Esophagus squamous epithelium (tissue), 4 donors: Measurements from ENCODE around the gene DPH2.

Experiments
- POLR2A ChIP-seq, 4 donors: fragments of 450-650 bp; IDR thresholded peaks; one replicate each; pipeline ENCODE4 v1.6.1; 2017; ENCODE audit warnings: antibody characterized with exemption in 4 of 4, mild to moderate bottlenecking in 4 of 4, moderate library complexity in 3 of 4
- TF ChIP-seq, protein P1 (sequence below), 6 experiments: fragments of 450-650 bp in 4 of 6; fragments of 200-600 bp in 2 of 6; sonication (generic) in 2 of 6; IDR thresholded peaks; one replicate each; pipeline ENCODE4 v1.5.1; 2016 to 2019; ENCODE audit warnings: antibody characterized with exemption in 6 of 6, mild to moderate bottlenecking in 4 of 6, moderate library complexity in 4 of 6

DNA sequence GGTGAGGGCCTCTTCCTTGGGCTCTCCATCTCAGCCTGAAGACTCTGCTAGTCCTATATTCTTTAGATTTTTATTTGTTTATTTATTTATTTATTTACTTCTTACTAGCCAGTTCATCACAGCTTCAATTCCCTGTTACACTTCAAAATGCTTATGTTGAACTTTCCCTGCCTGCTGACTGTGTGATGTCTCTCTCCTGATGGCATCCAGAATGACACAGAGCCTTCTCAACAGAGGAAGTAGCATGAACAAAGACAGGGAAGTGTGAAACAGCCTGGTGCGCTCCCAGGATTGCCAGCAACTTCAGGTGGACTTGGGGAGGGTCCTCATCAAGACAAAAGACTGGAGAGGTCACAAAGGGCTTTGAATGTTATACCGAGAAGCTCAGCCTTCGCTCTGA lies 27.4 kb upstream of the DPH2 start:
- TF ChIP-seq, protein P1, sequence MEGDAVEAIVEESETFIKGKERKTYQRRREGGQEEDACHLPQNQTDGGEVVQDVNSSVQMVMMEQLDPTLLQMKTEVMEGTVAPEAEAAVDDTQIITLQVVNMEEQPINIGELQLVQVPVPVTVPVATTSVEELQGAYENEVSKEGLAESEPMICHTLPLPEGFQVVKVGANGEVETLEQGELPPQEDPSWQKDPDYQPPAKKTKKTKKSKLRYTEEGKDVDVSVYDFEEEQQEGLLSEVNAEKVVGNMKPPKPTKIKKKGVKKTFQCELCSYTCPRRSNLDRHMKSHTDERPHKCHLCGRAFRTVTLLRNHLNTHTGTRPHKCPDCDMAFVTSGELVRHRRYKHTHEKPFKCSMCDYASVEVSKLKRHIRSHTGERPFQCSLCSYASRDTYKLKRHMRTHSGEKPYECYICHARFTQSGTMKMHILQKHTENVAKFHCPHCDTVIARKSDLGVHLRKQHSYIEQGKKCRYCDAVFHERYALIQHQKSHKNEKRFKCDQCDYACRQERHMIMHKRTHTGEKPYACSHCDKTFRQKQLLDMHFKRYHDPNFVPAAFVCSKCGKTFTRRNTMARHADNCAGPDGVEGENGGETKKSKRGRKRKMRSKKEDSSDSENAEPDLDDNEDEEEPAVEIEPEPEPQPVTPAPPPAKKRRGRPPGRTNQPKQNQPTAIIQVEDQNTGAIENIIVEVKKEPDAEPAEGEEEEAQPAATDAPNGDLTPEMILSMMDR (IDR thresholded peaks at IDR 0.05), result no peak
- no peak for TF ChIP-seq POLR2A (IDR thresholded peaks at IDR 0.05)
